GM18868 (cell line): ENCODE measurements around the gene PHYKPL.
"Not testable (repeated sequence)": the region's sequence is repeated elsewhere in the genome, so short reads cannot be mapped to it uniquely, and the experiment has no call there.

ENCODE experiments used
- ATAC-seq: cut with Tn5 transposase; IDR thresholded peaks from one replicate; pipeline ENCODE4 v1.9.1; 2021; ENCODE audit warnings: mild to moderate bottlenecking, moderate library complexity; ENCODE audit not compliant: unreplicated experiment

The PHYKPL gene

DNA sequence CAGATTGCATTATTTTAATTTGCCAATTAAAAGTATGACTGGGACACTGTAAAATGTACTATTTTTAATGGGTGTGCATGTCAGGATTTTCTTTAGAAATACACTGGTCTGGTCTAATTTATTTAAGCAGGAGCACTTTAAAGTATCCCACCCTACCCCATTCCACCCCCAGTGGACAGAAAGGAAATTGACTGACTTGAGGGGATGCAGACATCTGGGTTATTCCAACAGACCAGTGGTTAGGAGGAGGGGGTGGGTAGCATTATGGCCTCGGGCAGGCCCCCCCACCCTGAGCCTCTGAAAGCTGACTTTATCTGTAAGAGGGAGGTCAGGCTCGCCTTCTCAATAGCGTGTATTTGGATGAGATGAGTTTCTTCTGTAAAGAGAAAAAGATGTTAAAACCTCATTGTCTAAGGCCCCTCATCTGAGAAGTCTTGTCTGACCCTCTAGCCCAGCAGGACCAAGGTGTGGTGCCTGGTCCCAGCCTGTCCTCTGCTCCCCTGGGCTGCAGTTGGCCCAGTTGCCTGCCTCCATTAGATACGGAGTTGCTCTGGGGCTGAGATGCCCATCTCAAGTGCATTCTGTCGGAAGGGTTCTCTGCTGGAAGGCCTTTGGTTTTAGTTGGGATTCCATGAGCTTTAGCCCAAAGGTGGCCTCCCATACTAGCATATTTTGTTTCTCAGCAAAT is 23.9 kb downstream of the PHYKPL start:
- ATAC-seq = no peak

DNA sequence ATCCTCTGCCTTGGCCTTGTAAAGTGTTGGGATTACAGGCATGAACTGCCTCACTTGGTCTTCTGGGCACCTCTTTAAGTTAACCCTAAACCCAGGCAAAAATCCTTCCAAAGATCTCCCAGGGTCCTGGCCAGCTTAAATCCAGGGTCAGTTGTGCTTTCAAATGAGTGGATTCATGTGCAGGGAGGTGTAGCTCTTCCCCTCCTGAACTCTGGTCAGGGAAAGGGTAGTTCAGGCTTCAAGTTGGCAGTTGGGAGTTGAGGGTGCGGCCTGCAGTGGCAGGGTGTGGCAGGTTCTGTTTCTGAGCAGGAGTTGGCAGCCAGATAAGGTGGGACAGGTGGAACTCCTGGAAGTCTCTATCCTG is 24.7 kb downstream of the PHYKPL start:
- no peak for ATAC-seq

DNA sequence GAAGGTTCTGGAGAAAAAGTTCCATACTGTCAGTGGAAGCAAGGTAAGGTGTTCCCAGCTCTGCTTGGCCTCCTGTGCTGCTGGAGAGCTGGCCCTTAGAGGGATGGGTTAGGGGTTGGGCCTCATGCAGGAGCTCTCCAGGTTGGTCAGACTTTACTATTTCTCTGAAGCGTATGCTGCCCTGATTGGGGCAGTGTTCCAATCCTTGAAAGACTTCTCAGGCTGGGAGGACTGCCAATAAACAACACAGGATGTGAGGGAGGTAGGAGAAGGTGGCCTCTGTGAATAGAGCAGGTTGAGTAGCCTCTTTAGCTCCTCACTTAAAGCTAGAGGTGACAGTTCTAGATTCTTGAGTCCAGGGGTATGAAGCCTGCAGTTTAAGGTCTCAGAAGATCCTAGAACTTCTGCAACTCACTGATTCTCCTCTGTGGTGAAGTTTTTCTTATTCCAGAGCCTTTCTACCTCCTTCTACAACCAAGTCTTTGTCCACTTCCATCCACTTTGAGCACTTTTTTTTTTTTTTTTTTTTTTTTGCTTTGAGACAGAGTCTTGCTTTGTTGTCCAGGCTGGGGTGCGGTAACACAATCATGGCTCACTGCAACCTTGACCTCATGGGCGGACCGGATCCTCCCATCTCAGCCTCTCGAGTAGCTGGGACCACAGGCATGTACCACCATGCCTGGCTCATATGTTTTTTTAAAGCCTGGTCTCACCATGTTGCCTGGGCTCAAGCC is 25.3 kb downstream of the PHYKPL start:
- no peak for ATAC-seq

DNA sequence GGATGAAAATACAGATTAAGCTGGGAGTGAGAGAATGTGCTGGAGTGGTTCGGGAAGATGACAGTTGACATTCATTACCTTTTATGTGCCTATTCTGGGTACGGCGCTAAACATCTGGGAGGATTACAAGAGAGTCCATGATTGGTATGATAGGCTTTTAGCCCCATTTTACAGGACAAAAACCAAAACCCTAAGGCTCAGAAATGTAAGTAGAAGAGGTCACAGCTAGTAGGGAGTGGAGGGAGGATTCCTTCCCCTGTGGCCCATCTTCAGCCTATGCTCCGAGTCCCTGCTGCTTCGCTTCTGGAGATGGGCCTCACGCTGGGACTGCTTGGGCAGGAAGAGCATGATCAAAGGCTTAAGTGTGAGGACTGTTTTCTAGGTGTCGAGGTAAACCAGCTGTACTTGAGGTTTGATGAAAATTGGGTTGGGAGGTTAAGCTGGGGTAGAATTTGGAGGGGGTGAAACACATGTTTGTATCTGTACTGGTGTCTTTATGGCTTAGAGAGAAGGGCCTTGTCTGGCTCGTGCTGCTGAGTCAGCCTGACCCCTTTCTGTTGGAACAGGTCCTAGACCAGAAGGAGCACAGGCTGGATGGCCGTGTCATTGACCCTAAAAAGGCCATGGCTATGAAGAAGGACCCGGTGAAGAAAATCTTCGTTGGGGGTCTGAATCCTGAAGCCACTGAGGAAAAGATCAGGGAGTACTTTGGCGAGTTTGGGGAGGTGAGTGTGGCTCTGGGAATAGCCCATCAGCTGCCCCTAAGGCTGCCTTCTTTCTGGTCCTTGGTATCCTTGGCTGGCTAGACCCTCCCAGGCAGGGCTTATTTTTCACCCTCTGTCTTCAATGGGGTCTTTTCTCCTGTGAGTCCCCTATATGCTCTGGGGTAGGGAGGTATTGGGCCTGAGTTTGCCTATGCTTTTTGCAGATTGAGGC is 26.2 kb downstream of the PHYKPL start:
- ATAC-seq = no peak

DNA sequence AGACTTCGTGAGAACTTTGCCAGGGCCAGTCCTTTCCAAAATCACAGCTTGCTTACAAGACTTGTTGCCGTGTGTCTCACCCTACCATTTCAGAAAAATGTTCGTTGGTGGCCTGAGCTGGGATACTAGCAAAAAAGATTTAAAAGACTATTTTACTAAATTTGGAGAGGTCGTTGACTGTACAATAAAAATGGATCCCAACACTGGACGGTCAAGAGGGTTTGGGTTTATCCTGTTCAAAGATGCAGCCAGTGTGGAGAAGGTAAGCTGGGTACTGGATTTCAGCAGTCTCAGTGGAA is 26.9 kb downstream of the PHYKPL start:
- ATAC-seq = no peak

DNA sequence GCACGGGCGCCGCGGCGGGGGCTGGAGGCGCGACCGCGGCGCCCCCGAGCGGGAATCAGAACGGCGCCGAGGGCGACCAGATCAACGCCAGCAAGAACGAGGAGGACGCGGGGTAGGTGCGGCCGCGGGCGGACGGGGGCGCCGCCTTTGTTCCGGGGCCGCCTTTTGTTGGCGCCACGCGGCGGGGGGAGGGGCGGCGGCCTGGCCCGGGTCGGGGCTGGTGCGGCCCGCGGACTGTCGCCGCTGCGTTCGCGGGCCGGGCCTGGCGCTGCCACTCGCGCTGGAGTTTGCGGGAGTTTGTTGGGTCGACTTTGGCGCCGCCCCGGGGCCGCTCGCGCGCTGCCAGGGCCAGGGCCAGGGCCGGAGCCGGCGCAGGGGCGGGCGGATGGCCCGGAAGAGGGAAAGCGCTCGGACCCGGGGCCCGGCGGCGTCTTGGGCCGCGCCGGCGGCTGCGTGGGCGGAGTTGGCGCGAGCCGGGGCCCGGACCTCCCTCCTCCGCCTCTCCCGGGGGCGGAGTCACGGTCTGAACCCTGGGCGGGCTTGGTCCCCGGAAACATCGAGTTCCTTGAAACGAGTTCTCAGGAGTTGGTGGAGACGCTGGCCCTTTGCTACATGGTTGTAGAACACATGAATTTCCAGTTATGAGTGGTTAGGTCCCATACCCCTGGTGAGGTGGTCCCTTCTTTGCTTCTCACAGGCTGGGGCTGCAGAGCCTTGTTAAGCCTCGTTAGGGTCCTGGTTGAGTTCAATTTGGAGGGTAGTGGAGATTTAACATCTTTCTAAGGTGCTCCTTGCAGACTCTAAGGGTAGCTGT is 27.5 kb downstream of the PHYKPL start:
- peak; percentile 56 for ATAC-seq

DNA sequence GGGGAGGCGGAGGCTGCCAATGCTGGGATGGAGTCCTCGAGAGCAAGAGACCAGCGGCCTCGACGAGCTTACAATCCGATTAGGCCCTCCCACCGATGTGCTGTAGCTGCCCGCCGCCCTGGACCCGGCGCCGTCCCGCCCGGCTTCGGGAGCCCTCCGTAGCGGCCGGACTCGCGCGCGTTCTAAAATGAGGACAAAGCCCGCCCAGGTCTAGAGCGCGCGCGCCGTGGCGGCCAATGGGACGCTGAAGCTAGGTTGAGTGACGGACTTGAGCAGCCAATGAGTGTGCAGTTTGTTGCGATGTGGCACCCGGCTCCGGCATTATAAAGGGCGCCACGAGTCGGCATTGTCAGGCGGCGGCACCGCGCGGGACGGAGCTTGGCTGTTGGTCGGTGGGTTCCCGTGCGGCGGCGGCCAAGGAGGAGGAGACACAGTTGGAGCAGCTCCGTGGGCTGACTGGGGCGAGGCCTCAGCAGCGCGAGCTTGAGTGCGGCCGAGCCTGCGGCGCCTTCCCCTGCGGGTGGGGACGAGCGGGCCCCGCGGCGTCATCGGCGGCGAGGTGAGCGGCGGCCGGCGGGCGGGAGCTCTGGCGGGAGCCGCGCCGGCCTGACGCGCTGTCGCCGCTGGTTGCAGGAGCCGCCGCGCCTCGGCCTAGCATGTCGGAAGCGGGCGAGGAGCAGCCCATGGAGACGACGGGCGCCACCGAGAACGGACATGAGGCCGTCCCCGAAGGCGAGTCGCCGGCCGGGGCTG is 28.2 kb downstream of the PHYKPL start, which contains the start of gene HNRNPAB:
HNRNPAB (plus strand) TSS at position 352 of the 753 bp plus-strand sequence; CDS start at position 657, 305 bp downstream.
- peak; percentile 85 for ATAC-seq

DNA sequence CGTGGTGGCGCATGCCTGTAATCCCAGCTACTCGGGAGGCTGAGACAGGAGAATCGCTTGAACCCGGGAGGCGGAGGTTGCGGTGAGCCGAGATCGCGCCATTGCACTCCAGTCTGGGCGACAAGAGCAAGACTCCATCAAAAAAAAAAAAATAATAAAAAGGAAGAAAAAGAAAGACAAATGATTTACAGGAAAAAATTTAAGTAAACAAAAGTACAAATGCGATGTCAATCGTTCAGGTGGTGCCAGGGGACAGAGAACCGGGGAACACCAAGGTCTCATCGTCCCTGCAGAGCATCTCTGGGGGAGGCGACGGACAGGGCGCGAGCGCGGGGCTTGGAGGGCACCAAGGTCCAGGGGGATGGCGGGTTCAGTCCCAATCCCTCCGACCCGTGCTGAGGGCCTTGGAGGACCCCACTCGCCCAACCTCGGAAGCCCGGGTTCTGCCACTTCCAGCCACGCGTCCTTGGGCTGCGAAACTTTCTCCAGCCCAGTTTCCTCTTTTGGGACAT is 28.9 kb downstream of the PHYKPL start:
- peak; percentile 6 for ATAC-seq

DNA sequence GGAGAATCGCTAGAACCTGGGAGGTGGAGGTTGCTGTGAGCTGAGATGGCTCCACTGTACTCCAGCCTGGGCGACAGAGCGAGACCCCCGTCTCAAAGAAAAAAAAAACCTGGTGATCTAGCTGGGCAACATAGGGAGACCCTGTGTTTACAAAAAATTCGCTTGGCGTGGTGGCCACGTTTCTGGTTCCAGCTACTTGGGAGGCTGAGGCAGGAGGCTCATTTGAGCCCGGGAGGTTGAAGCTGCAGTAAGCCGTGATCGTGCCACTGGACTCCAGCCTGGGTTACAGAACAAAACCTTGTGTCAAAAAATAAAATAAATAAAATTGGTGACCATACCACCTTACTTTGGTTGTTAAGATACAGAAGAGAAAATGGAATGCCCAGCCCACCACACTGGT is 30.1 kb downstream of the PHYKPL start:
- no peak for ATAC-seq

DNA sequence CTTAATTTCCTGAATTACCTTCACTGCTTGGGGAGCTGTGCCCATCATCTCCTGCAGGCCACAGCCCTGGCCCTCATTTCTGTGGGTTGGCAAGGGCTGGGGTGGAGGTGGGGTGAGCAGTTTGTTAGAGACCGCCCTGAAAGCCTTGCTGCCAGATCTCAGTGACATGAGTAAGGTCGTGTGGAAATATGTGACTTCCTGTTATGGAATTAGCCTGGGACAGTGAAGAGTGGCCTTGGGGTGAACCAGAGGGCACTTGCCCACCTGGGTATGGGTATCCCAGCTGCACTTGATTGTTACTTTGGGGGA is 30.7 kb downstream of the PHYKPL start:
- no peak for ATAC-seq

DNA sequence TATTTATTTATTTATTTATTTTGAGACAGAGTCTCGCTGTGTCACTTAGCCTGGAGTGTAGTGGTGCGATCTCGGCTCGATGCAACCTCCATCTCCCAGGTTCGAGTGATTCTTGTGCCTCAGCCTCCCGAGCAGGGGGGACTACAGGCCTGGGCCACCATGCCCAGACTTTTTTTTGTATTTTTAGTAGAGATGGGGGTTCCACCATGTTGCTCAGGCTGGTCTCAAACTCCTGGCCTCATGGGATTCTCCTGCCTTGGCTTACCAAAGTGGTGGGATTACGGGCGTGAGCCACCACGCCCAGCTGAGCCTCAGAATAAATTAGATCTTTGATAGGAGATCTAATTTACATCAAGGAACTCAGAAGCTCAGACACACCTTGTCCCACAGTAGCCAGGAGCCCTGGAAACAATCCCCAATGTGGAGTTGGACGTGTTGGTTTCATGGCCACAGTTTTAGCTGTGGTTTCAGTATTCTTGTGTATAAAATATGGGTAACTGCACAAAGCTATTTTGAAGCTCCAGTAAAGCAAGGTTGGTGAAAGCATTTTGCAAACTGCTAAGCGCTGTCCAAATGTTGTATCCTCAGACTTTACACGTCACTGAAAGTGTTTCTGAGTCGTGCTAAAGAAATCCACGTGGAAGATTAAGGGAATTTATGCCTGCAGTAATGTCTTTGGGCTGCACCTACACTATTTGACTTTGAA is 31.2 kb downstream of the PHYKPL start:
- no peak for ATAC-seq

DNA sequence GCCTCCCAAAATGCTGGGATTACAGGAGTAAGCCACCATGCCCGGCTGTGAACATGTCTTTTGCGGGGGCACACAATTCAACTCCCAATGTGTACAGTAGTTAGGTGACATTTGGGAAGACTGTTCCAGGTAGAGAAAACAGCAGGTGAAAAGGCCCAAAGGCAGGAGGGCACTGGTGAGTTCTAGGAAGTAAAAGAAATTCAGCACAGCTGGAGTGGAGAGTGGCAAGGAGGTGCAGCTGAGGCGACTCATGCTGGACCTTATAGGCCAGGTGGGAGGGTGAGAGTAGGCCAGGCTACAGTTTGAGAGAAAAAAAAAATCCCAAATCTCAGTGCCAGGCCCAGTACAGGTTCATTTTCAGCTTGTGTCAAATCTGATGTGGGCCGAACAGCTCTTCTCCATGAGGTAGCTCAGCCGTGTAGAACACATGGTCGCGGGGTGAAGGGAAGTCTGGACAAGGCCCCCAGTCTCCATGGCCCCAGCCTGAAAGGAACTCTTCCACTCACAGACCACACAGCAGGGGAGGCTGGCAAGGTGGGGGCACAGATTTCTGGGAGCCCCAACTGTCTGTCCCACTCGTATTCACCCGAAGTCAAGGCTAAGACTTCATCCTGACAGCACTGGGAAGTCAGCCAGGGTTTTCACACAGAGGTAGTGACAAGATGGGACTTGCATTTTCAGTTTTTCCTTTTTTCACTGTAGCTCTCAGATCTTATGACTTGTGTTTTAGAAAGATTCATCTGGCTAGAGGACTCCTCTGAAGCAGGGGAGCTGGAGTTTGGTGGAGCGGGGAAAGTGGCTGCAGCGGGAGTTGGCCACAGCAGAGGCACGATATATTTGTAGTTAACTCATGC is 32.8 kb downstream of the PHYKPL start:
- ATAC-seq = no peak

DNA sequence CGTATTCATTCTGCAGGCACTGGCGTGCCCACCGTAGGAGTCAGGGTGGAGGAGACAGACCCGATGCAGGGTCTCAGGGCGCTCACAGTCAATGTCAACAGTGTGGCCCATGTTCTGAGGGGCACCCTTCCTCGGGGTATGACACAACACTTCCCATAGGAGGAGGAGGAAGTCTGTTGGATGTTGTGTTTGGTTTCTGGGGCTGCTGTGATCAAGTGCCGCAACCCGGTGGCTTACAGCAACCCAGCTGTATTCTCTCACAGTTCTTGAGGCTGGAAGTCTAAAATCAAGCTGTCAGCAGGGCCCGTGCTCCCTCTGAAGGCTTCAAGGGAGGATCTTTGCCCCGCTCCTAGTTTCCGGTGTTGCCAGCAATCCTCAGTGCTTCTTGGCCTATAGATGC is 33.9 kb downstream of the PHYKPL start:
- no peak for ATAC-seq

DNA sequence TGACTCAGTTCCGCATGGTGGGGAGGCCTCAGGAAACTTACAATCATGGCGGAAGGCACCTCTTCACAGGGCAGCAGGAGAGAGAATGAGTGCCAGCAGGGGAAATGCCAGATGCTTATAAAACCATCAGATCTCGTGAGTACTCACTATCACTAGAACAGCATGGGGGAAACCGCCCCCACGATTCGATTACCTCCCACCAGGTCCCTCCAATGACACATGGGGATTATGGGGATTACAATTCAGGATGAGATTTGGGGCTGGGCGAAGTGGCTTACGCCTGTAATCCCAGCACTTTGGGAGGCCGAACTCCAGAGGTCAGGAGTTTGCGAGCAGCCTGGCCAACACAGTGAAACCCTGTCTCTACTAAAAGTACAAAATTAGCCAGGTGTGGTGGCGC is 34.5 kb downstream of the PHYKPL start:
- not testable (repeated sequence) for ATAC-seq

DNA sequence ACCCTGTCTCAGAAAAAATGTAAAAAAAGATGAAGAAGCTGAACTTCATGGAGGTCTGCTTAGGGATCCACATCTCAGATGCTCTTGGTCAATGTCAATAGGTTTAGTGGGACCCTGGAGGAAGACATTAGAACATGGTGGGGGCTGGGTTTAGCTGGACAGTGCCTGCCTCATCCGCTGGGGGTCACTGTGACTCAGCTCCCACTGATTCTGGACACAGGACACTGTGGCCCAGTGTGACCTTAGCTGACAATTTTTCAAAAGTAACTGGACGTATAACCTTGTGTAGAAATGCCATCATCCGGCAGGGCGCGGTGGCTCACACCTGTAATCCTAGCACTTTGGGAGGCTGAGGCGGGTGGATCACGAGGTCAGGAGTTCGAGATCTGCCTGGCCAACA is 35.6 kb downstream of the PHYKPL start:
- no peak for ATAC-seq

DNA sequence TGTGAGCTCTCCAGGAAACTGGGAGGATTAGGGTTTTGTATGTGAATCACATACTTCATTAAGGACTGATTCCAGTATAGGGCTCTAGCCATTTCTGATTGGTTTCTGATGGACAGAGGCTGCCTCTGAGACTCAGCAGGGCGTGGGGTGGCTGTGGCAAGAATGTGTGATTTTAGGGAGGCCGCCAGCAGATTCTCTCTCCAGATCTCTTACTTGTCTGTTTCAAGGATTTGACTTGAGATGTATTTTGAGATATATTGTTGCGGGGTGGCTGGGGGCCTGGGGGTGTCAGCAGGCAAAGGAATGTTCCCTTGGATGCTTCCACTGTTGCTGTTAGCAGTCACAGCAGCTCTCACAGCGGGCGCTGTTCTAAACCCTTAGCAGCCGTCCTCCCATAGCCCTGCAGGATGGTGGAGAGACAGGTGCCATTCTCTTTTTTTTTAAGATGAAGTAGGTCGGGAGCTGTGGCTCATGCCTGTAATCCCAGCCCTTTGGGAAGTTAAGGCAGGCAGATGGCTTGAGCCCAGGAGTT is 36.3 kb downstream of the PHYKPL start:
- no peak for ATAC-seq

DNA sequence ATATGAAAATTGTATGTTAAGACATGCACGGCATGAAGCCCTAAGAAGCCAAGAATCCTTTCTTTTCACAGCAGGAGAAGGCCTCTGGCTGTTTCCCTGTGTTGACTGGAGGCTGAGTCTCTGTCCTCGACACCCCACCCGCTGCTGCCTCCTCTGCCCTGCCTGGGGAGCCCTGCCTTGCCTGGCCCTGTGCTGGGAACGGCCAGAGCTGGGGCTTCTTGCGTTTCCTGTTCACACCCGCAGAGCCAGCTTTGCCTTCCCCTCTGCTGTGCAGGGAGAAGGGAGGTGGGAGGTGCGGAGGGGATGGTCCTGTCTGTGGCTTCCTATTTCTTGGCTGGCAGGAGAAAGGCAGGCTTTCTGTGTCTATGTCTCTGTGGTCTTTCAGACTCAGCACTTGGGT is 38.6 kb downstream of the PHYKPL start:
- no peak for ATAC-seq

DNA sequence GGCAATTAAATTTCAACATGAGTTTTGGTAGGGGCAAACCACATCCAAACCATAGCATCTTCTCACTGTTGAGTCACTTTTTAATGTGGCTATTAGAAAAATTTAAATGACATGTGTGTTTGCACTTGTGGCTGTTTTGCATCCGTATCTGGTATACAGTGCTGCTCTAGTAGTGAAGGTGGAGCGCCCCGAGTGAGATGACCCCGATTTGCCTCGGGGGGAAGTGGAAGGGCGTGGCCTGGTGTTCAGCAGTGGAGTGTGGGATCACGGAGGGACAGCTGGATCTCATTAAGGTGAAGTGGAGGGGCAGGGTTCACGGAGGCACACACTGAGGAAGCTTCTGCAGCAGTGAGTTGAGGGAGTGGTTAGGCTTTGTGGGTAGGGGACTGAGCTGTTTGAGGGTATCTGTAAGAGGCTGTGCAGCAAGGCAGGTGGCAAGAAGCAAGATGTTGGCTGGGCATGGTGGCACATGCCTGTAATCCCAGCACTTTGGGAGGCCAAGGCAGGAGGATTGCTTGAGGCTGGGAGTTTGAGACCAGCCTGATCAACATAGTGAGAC is 39.3 kb downstream of the PHYKPL start:
- no peak for ATAC-seq
